Right renal pelvis (tissue), 4 donors: ENCODE measurements around the gene NUBP2. TPM values are rescaled to one million over a fixed set of nuclear protein-coding genes. Genes with fewer than 3 reads are reported as not detected.

Experiments
- DNase-seq, 4 donors: peaks; one replicate each; pipeline ENCODE4 v3.0.0-alpha.2; 2013; ENCODE audit warnings: low read depth in 4 of 4, low spot score in 3 of 4, missing footprints in 1 of 4
- polyA plus RNA-seq, 4 donors: library from polyadenylated mRNA; unstranded; fragments of 120-200 nt; gene quantifications; one replicate each; pipeline ENCODE4 v1.2.1, GENCODE V29; 2013; ENCODE audit not compliant: insufficient read length in 4 of 4

NUBP2 gene
- polyA plus RNA-seq, 4 donors = 36.8 to 62.7 (median 40.5) TPM

GRCh38 chr16:1771188-1771863 is 11.4 kb upstream of the NUBP2 start, which contains the start of gene NME3:
NME3 (minus strand) TSS chr16:1771543; CDS start chr16:1771534, 9 bp downstream.
- DNase-seq = no peak

DNA sequence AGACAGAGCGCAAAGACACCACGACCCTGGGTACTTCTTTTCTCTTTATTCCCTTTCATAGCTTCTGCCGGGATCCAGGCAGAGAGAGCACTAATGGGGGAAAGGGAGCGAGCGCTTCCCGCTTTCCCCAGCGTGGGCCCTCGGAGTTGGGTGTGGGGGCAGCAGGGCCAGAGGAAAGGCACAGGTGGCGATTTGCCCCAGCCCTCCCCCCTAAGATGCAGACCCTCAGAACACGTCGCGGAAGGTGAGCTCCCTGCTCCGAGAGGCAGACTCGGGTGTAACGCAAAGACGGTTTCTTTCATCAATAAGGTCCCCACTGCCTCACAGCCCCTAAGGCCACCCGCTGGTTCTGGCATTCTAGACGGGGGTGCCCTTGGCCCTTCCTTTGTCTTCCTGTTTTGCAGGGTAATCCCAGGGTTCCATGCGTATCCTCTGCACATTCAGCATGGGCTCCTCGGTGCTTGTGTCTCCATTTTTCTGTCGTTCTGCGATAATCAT is 10.8 kb upstream of the NUBP2 start:
- DNase-seq = no peak

DNA sequence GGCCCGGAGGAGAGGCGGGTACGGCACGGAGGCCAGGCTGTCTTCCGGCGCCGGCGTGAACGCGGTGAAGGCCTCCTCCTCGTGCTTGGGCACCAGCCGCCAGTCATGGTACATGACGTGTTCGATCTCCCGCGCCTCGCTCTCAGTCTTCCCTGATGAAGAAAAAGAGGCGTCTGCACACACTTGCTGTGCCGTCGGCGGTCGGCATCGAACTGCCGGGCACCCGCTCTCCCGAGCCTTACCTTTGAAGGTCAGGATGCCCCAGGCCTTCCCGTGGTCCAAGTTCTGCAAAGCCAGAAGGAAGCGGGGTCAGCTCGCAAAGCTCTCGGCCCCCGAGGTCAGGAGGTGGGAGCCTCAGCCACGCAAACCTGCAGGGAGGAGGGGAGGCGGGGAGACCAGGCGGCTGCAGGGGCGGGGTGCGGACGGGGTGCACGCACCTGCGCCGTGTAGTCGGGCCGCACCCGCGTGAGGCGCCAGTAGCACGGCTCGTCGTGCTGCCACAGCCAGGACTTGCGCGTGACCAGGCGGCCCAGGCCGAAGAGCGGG is 10.3 kb upstream of the NUBP2 start, which contains the start of gene EME2:
Gene EME2 (plus strand): TSS at position 449 of the 546 bp plus-strand sequence. CDS start 418 bp downstream, outside the sequence.
- no peak for DNase-seq

- peak; percentile 77 to 80 (median 78) for DNase-seq
Observed at GRCh38 chr16:1772908-1773702, 9.7 kb upstream of the NUBP2 start, which contains the start of gene MRPS34. MRPS34 (minus strand) TSS chr16:1773134; CDS start chr16:1773119, 15 bp downstream.

DNA sequence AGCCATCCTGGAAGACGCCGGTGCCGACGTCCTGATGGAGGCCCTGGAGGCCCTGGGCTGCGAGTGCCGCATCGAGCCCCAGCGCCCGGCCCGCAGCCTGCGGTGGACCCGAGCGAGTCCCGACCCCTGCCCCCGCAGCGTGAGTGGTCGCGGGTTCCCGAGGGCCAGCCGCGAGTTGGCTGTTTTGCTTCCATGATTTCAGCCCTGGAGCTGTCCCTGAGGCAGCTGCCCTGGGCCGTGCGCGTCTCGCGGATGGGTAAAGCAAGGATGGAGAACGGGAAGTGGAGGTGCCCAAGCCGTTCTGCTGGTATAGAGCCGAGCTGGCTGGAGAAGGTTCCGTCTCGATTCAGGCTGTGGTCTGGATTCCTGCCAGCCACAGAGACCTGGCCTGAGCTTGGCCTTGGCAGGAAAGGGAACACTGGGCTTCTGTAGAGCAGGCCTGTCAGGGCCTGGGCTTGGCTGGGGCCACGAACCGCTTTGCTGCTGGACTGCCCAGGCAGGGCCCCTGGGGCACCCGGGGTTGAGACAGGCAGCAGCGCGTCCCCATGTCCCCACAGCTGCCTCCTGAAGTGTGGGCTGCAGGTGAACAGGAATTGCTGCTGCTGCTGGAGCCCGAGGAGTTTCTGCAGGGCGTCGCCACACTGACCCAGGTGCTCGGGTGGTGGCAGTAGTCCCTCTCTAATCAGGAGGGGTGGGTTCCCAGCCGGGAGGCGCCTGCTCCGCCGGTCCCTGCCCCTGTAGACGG is 8.9 kb upstream of the NUBP2 start:
- DNase-seq = no peak

DNA sequence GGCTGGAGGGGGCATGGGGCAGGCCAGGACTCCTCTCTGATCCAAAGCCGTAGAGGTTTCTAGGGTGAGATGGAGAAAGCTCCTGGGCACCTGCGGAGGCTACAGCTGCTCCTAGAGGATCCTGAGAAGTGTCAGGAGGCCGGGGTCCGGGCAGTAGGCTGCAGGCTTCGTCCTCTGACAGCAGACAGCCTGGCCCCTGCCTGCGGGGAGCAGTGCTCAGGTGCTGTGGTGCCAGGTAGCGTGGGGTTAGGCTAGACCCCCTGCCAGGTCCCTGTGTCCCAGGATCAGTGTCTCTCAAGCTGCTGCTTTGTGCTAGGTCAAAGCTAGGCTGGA is 8.3 kb upstream of the NUBP2 start:
- no peak for DNase-seq

- no peak for DNase-seq
Observed at GRCh38 chr16:1775006-1775845, 7.5 kb upstream of the NUBP2 start.

GRCh38 chr16:1775846-1776671 is 6.7 kb upstream of the NUBP2 start:
- no peak for DNase-seq

- DNase-seq = no peak
Observed at GRCh38 chr16:1776672-1776955, 6.1 kb upstream of the NUBP2 start.

DNA sequence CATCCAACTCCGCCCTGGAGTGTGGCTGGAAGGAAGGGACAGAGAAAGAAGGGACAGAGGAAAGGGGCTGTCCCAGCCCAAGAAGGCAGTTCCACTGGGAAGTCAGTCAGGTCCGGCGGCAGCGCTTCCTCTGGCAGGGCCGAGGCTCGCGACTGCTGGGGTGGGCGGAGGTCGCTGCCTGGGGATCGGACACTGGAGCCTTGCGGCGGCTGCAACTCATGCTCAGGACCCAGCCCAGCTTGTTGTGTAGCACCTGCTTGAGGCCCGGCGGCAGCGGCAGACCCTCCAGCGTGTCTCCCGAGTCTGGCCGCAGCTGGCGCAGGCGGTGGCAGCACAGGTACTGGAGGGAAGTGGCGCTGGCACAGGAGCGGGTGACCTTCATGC is 5.8 kb upstream of the NUBP2 start:
- DNase-seq = no peak

DNA sequence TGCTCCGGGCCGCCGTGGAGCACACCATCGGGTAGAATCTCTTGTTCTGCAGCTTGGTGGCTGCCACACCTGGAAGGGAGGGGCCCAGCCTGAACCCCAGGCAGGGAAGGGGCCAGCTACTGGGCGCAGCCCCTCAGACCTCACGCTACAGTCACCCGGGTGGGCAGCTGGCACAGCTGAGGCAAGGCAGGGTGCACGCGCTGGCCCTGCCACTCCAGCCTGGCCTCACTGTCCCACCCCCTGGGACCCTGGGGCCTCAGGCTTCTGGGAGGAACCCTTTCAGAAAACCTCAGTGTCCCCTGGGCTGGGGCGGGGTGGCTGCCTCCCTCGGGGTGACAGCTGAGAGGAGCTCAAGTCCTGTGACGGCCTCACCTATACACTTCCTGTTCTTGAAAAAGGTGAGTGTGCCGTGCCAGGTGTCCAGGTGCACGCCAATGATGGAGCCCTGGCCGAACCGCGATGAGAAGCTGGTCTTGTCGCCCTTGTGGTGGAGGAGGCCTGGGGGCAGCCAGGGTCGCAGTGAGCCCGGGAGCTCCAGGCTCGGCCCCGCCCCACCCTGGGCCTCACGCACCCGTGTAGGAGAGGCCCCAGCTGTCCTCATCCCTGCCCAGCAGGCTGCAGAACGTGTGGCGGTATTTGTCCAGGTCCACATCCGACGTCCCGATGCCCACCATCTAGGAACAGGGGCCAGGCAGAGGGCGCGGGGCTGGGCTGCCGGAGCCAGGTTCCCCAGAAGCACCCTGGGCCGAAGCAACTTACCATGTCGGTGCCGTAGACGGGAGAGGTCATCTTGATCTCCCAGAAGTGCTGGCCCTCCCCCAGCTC is 5.2 kb upstream of the NUBP2 start:
- no peak for DNase-seq

DNA sequence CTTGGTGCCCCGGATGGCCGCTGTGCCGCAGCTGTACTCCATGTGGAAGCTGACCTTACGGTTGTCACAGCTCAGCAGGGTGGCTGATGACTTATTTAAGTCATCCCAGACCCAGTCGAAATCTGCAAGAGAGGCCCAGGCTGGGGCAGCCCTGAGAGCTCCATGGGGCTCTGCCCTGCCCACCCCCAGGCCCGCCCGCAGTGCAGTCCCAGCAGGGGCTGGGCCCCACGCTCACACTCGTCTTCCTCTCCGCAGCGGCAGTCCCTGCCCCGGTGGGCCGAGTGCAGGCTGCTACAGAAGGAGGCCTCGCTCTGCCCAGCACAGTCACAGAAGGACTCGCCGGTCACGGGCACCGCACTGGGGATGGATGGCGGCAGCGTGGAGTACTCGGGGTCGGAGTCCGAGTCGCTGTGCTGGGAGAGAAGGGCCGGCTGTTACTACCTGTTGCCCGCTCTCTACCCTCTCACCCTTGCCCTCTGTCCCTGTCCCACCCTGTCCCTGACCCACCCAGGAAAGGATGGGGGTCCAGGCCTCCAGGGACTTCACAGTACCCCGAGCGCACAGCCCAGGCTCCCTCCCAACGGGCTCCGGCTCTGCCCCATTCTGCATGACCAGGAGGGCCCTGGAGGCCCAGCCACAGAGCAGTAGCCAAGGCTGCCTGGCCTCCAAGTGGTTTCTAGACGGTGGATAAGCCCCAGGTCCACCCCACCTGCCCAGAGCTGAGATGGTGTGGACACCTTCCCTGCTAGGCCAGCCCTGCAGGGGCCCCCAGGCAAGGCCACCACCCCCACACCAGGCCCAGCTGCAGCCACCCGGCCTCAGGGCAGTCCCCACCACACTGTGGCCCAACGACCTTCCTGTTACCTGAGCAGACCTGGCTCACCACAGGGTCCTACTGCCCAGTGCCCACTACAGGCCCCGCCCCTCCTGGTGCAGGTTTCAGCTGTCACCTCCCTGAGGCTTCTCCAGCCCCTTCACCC is 4.3 kb upstream of the NUBP2 start:
- no peak for DNase-seq

DNA sequence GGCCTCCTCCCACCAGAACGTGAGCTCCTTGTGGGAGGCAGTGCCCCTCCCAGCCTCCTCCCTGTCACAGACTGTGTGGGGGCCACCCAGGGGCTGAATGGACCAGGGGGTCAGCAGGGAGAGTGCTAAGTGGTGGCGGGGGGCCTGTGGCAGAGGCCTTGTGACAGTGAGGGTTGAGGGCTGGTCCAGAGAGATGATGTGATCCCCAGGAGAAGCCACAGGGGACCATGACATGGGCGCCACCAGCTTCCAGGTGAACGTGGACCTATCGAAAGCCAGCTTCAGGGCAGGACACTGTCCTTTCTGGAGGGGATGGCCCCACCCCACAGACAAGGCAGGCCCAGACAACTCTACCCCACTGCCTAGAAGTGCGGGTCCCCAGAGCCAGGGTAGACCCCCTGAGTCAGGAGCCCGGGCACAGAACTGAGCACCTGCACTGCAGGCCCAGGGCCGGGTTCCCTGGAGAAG is 3.5 kb upstream of the NUBP2 start:
- DNase-seq = no peak

GRCh38 chr16:1779741-1780676 is 2.8 kb upstream of the NUBP2 start:
- DNase-seq = no peak

- DNase-seq = no peak
Observed at GRCh38 chr16:1780677-1781072, 2.1 kb upstream of the NUBP2 start.

DNA sequence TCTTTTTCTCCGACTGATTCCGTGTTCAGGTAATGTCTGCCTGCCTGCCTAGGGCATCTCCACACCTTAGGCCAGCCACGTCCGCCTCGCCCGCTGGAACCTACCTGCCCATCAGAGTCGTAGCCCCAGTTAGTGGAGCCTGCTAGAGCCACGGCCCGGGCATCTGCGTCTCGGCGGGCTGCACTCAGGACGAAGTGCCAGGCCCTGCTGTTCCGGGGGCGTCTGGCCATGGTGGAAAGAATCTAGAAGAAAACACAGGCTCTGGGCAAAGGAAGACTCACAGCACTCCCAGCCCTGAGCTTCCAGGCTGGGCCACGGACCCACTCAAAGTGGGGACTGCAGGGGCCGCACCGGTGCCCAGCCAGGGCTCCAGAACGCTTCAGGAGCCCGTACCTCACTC is 1.5 kb upstream of the NUBP2 start:
- DNase-seq = no peak
